HG02610 (cell line): ENCODE results near the gene INKA1.
"Not testable (repeated sequence)": the region's sequence is repeated elsewhere in the genome, so short reads cannot be mapped to it uniquely, and the experiment has no call there.

ENCODE experiments used
- ATAC-seq: cut with Tn5 transposase; IDR thresholded peaks from one replicate; pipeline ENCODE4 v1.9.1; 2021; ENCODE audit warnings: mild to moderate bottlenecking, moderate library complexity; ENCODE audit not compliant: unreplicated experiment

INKA1 gene

DNA sequence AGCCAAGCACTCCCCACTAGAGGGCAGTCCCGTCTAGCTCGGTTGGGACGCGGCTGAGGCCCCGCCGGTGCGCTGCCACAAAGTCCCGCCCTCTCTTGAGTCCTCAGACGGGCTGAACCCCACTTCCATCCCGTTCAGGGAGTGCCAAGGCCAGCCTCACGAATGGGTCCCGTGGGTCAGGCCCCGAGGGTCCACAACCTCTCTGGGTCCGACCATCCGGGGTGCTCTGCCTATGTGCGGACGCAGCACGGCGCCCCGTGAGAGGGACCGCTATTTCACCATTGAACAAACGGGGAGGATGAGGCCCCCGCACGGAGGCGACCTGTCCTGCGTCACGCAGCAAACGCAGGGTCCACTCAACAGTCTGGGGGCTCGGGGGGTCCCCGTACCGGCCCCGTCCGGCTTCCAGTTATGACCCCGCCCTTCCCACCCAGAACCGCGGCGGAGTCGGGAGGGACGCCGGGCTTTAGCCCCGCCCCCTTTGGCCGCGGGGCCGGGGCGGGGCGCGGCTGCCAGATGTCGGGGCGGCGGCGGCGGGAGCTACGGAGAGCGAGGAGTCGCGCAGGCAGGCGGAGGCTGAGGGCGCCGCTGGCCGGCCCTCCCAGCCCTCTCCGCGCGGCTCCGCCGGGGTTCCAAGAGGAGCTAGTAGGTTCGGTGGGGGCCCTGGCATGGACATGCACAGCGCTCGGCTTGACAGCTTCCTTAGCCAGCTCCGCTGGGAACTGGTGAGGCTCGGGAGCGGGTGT lies at the start of gene INKA1:
TSS of gene INKA1 (plus strand) at position 543 of the 746 bp plus-strand sequence. CDS start at position 675, 132 bp downstream.
- ATAC-seq = peak; percentile 53

DNA sequence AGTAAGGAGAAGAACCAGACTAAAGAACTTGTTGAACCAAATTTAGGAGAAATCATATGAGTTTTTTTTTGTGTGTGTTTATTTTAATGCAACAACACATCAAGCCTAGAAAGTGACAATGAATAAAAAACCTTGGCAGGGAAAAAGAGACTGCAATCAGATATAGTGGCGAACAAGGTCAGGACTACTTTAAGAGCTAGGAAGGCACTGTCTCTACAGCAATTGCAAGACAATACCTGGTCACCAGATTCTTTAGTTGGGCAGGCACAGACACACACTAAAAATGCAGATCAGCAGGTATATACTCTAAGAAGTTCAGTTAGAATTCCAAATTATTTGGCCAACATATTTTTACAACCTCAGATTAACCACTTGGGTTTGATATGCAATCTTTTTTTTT lies 48.5 kb upstream of the INKA1 start:
- ATAC-seq = no peak

DNA sequence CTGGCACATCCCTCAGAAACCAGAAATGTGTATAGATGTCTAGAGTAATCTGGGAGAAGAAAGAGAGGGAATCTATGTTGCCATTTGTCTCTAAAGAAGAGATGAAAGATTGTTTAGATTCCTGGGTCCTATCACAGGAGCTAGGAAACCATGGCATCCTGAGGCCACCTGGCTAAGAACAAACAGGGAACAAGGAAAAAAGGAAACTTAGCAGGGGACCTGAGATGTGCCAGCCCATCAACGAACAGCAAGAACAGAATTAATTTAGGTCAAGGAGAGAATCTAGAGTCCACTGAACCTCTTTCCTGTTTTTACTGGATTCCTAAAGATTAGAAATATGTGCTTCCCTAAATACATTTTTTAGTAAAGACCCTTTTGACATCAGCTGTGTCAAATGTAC lies 47.0 kb upstream of the INKA1 start:
- ATAC-seq = no peak

DNA sequence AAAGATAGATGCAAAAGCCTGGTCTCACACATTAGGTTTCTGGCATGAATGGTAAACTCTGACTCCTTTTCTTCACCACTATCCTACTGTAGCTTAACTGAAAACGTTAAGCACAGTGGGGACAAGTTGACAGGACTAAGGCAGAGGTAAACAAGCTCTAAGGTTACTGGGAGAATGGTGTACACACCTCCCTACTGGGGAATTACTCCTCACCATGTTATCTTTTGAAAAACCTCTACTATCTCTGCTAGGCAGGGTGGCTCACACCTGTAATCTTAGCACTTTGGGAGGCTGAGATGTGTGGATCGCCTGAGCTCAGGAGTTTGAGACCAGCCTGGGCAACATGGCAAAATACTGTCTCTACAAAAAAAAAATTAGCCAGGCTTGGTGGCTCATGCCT lies 45.9 kb upstream of the INKA1 start:
- no peak for ATAC-seq

DNA sequence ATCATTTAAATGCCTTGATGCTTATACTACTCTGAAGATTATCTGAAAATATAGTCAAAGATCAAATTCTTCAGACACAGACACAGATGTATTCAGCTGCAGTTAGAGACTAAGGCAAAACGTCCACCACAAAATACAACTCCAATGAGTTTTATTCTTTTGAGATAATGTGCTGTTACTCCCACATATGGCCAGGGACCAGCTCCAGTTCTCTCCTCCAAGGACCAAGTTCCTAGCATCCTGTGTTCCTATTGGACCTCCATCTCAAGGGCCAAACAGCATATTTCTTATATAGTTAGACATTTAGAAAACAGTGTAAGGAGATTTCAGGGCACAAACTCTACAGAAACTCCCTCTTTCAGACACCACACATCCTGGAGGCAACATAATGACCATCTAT lies 43.8 kb upstream of the INKA1 start:
- no peak for ATAC-seq

DNA sequence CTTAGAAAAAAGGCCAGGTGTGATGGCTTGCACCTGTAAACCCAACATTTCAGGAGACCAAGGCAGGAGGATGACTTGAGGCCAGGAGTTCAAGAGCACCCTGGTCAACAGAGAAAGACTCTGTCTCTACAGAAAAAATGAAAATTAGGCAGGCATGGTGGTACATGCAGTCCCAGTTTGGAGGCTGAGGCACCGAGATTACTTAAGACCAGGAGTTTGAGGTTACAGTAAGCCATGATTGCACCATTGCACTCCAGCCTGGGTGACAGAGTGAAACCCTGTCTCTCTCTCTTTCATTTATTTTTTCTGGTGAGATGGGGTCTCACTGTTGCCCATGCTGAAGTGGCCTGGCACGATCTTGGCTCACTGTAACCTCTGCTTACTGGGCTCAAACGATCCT lies 41.4 kb upstream of the INKA1 start:
- ATAC-seq = no peak

DNA sequence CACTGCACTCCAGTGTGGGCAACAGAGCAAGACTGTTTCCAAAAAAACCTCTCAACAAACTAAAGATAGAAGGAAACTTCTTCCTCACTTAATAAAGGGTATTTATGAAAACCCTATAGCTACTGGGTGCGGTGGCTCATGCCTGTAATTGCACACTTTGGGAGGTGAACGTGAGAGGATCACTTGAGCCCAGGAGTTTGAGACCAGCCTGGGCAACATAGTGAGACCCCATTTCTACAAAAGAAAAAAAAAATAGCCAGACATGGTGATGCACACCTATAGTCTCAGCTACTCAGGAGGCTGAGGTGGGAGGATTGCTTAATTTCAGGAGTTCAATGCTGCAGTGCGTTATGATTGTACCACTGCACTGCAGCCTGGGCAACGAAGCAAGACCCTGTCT lies 39.1 kb upstream of the INKA1 start:
- no peak for ATAC-seq

DNA sequence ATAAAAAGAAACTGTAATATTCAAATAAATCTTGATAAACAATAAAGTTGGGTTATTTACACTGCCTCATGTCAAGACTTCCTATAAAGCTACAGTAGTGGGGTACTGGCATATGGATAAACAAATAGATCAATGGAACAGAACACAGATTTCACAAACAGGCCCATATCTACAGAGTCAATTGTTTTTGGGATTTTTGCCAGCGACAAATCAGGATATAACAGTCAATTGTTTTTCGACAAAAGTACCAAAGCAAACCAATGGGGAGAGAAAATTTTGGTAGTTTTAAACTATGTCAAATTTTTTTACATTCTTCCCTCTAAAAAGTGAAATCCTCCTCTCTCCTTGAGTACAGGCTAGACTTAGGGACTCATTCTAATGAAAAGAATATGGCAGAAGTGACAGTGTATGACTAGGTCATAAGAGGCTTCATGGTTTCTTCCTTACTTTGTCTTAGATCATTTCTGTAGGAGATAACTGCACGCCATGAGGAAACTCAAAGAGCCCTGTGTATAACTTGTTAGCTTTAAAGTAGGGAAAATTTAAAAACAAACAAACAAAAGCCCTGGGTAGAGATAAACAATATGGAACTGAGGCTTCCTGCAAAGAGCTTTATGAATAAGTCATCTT lies 33.7 kb upstream of the INKA1 start:
- no peak for ATAC-seq

DNA sequence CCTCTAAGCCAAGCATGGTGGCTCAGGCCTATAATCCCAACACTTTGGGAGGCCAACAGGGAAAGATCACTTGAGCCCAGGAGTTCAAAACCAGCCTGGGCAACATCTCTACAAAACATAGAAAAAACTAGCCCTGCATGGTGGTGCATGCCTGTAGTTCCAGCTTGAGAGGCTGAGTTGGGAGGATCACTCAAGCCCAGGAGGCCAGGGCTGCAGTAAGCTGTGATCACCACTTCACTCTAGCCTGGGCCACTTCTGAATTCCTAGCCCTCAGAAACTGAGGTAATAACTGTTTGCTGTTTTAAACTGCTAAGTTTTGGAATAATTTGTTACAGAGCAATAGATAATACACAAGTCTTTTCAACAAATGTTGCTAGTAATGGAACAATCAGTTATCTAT lies 33.1 kb upstream of the INKA1 start:
- no peak for ATAC-seq

DNA sequence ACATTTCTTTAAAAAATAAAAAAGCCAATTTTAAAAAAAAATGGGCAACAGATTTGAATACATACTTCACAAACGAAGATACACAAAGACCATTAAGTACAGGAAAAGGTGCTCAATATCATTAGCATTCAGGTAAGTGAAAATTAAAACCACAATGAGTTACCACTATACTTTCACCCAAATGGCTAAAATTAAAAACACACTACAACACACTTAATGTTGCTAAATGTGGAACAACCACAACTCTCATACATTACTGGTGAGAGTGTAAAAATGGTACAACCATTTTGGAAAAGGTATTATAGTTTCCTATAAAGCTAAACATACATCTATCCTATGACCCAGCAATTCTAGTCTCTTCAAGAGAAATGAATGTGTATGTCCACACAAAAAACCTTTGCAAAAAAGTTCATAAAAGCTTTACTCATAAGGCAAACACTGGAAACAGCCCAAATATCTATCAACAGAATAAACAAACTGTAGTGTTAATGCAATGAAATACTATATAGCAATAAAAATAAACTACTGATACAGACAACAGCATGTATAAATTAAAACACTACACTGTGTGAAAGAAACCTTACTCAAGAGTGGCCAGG lies 31.6 kb upstream of the INKA1 start:
- ATAC-seq = no peak

DNA sequence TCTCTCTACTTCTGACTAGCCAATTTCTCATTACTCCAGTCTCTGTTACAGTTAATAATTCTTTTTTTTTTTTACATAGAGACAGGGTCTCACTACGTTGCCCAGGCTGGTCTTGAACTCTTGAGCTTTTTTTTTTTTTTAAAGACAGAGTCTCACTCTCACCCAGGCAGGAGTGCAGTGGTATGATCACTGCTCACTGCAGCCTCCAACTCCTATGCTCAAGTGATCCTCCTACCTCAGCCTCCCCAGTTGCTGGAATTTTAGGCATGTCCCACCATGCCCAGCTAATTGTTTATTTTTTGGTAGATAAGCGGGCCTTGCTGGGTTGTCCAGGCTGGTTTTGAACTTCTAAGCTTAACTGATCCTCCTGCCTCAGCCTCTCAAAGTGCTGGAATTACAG lies 30.4 kb upstream of the INKA1 start:
- ATAC-seq = no peak

DNA sequence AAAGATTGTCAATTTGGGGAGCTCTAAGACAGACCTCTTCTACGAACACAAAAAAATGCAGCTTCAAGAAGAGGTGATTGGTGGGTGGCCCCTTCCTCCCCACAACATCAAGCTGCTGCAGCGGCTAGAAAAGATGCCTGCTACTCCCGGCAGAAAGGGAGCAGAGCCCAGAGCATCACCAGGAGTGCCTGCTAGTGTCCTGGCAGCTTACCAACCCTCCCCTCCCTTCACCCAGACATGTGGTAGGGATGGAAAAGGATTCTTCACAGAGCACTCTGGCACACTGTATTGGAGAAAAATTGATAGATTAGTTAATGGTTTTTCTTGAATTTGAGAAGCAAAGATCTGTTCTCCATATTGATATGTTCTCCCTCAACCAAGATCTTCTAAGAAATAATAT lies 27.5 kb upstream of the INKA1 start:
- no peak for ATAC-seq

DNA sequence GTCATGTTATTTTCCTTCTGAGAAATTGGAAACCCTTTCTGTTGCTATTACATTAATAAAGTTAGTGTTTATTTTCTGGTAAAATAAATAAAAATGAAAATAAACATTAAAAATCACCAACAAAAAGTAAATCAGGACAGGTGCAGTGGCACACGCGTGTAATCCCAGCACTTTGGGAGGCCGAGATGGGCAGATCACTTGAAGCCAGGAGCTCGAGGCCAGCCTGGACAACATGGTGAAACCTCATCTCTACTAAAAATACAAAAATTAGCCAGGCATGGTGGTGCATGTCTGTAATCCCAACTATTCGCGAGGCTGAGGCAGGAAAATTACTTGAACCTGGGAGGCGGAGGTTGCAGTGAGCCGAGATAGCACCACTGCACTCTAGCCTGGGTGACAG lies 27.0 kb upstream of the INKA1 start:
- ATAC-seq = not testable (repeated sequence)

DNA sequence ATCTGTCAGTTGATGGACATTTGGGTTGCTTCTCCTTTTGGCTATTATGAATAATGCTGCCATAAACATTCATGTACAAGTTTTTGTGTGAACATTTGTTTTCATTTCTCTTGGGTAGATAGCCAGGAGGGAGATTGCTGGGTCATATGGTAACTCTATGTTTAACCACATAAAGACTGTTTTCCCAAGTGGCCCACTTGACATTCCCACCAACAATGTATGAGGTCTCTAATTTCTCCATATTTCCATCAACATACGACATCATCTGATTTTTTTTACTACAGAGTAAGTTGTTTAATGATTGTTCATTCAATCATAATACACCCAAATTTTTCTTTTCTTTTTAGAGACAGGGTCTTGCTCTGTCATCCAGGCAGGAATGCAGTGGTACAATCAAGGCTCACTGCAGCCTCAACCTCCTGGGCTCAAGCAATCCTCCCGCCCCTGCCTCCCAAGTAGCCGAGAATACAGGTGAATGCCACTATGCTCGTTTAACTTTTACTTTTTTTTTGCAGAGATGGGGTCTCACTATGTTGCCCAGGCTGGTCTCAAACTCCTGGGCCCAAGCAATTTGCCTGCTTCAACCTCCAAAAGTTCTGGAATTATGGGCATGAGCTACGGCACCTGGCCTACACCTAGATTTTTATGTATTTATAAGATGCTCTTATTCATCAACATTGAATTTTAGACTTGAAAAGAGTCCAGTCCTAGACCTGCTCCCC lies 23.5 kb upstream of the INKA1 start:
- ATAC-seq = no peak

DNA sequence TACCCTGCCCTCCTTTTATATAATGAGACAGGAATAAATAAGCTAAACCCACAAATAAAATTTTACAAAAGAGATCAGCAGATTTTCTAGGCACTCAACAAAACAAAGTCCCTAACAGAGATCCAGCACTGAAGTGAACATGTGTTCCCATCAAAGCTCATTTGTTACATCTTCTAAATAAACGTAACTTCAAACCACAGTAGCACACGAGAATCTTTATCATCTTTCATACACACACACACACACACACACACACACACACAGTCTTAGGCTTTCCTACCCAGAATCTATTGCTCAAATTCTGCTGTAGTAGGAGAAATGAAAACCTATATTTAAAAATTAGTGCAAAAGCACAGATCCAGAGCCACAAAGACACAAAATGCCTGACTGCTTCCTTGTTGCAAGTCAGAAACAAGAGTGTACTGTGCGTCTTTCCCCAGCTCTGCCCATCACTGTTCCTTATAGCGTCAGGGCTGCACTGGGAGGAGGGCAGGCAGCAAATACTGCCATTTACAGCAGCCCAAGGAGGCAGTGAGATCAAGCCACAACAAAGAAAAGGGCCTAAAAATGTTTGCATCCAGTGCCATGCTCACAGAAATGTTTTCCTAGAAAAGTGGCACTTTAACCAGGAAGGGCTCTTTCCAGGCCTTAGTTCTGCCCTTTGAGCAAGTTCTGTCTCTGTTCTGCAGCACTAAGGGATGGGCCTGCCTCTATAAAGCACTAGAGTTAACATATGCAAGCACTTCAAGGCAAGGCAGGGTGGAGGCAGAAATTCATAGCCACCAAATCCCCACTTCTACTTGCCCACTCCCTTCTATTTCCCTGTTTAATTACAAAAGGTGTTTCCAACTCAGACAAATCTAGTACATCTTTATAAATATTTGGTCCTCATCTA lies 22.7 kb upstream of the INKA1 start:
- ATAC-seq = no peak

DNA sequence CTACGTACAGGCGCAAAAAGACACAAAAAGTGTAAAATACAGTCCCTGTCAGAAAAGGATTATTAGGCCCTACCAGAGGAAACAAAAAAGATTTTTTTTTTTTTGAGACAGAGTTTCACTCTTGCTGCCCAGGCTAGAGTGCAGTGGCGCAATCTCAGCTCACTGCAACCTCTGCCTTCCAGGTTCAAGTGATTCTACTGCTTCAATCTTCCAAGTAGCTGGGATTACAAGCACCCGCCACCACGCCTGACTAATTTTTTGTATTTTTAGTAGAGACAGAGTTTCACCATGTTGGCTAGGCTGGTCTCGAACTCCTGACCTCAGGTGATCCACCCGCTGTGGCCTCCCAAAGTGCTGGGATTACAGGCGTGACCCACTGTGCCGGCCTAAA lies 22.1 kb upstream of the INKA1 start:
- ATAC-seq = not testable (repeated sequence)

DNA sequence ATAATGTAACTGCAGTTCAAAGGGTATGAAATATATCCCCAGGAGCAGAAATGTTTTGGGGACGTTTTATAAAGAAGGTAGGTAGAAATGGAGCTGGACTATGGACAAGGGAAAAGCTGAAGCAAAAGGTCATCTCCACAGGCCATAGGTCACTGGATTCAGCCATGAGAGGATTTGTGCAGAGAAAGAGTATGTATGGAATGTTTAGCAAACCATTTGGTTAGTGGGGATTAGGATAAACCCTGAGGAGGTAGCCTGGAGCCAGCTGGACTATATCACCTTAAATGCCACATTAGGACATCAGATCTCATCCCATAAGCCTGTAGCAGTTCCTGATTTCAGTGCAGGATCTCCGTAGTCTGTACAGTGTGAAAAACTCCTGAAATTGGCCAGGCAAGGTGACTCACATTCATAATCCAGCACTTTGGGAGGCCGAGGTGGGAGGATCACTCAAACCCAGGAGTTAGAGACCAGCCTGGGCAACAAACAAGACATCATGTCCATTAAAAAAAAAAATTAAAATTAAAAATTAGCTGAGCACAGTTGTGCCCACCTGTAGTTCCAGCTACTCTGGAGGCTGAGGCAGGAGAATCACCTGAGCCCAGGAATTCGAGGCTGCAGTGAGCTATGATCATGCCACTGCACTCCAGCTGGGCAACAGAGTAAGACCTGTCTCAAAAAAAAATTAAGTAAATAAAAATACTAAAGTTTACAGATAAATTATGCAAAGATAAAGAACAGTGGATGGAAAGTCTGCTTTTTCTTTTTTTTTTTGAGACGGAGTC lies 21.5 kb upstream of the INKA1 start:
- no peak for ATAC-seq

DNA sequence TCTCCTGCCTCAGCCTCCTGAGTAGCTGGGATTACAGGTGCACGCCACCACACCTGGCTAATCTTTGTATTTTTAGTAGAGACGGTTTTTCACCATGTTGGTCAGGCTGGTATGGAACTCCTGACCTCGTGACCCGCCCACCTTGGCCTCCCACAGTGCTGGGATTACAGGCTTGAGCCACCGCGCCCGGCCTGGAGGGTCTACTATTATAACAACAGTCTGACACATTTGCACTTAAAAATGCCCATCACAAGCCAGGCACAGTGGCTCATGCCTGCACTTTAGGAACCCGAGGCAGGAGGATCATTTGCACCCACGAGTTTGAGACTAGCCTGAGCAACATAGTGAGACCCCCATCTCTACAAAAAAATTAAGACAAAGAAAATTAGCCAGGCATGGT lies 20.8 kb upstream of the INKA1 start:
- ATAC-seq = not testable (repeated sequence)

DNA sequence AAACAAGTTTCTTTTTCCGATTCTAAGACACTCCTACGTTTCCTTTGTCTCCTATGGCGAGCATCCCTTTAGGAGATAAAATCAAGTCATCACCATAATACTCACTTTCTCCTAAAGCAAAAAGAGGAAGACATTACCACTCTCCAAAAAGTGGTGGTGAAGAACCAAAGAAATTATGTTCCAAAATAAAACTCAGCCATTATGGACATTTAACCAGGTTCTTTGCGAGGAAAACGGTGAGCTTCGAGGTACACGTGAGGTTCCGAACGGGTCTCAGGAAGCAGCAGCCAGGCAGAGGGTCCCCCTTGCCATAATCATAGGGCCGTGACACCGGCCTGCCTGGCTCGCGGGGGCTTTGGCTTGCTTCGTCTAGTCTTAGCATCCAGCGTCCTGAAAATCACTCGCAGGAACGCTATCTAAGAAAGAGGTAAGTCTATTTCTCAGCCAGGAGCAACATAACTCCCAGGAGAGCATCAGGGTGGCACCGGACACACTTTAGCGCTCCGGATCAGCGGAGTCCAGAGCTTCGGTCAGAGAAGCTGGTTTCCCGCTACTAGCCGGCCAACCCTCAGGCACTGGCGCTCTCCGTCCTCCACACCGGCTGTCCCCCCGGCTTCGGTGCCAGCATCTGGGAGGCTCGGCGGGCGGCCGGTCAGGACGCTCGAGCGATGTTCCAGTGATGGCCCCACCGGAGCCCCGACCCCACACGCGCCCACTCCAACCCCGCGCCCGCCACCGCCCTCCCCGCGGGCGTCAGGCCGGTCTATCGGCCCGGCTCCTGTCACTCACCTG lies 17.3 kb upstream of the INKA1 start:
- ATAC-seq = peak; percentile 31
